Peyer's patch (tissue), 4 donors: ENCODE measurements around the gene TRAFD1.
"Not testable (repeated sequence)": the region's sequence is repeated elsewhere in the genome, so short reads cannot be mapped to it uniquely, and the experiment has no call there.

Experiments
- POLR2A ChIP-seq, 2 donors: fragments of 450-650 bp; IDR thresholded peaks; one replicate each; pipeline ENCODE4 v1.5.1; 2017; ENCODE audit warnings: antibody characterized with exemption in 2 of 2, mild to moderate bottlenecking in 2 of 2, moderate library complexity in 2 of 2
- TF ChIP-seq, protein P1 (sequence below), 6 experiments: fragments of 450-650 bp in 4 of 6; fragments of 200-600 bp in 2 of 6; sonication (generic) in 1 of 6; IDR thresholded peaks; one replicate each; pipeline ENCODE4 v1.5.1; 2017 to 2019; ENCODE audit warnings: antibody characterized with exemption in 6 of 6, mild to moderate bottlenecking in 3 of 6, moderate library complexity in 1 of 6

GRCh38 chr12:112110787-112111662 lies 14.3 kb upstream of the TRAFD1 start:
- TF ChIP-seq, protein P1, sequence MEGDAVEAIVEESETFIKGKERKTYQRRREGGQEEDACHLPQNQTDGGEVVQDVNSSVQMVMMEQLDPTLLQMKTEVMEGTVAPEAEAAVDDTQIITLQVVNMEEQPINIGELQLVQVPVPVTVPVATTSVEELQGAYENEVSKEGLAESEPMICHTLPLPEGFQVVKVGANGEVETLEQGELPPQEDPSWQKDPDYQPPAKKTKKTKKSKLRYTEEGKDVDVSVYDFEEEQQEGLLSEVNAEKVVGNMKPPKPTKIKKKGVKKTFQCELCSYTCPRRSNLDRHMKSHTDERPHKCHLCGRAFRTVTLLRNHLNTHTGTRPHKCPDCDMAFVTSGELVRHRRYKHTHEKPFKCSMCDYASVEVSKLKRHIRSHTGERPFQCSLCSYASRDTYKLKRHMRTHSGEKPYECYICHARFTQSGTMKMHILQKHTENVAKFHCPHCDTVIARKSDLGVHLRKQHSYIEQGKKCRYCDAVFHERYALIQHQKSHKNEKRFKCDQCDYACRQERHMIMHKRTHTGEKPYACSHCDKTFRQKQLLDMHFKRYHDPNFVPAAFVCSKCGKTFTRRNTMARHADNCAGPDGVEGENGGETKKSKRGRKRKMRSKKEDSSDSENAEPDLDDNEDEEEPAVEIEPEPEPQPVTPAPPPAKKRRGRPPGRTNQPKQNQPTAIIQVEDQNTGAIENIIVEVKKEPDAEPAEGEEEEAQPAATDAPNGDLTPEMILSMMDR (IDR thresholded peaks at IDR 0.05), result not testable (repeated sequence)
- TF ChIP-seq POLR2A (IDR thresholded peaks at IDR 0.05), result not testable (repeated sequence)
